ENCODE results near the gene GNE. TPM values are rescaled to one million over a fixed set of nuclear protein-coding genes. Genes with fewer than 3 reads are reported as not detected.

GNE gene
- total and polyA plus RNA-seq, 9 of the 15 experiments (the other 6 are each of a cell fraction or from before 2014, with no cell fraction given) = 5.1 to 18.6 (median 12.0) TPM

DNA sequence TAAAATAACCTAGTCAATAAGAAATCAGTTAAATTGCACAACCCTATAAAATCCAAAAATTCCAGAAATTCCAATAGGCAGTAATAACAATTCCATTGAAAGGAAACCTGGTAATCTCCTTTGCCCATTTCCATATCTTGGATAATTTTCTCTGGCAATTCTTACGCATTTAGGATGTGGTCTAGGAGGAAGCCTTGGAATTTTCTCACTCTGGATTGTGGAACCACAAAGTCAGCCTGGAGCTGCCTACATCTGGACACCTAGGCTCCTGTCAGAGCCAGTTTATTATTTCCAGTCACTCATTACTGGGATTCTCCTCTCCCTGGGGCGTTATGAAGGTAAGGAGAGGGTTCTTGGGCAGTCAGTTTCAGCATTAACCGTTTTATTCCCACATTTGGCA is 40.3 kb upstream of the GNE start:
- in situ Hi-C loops (cut with MboI) (no loop called here), intact Hi-C loops (cut with micrococcal nuclease) (no loop called here)
- Histone ChIP-seq H3K9me1 (ENCODE audit: control insufficient read depth, insufficient read depth, low read length) (no peaks in the 10 kb centered on the region), H3K79me2 (ENCODE audit: control insufficient read depth, insufficient read depth, low read length) (no peaks in the 10 kb centered on the region), H3K4me3 (no peak overlapping the region), H3K9ac (ENCODE audit: insufficient read depth in 1 of 2, low read depth in 2 of 2, low read length in 2 of 2) (no peak overlapping the region), H3K36me3 (ENCODE audit: control insufficient read depth, insufficient read depth, low read length) (no peaks in the 10 kb centered on the region), H4K20me1 (replicated peaks; ENCODE audit: control insufficient read depth, insufficient read depth, low read length) (no peaks in the 10 kb centered on the region), H3K4me1 (replicated peaks in 1 of 2; ENCODE audit: control insufficient read depth in 2 of 2, insufficient read depth in 2 of 2, low read length in 2 of 2) (no peaks in the 10 kb centered on the region; a peak in 1 of 5 replicates), H3K4me2 (ENCODE audit: insufficient read depth, low read length) (no peak overlapping the region), H3K27ac (ENCODE audit: extremely low read depth, low read depth, low read length) (no peak overlapping the region), H3K9me3 (replicated peaks; ENCODE audit: control insufficient read depth, insufficient read depth, low read depth, low read length) (no peaks in the 10 kb centered on the region), H2AFZ (ENCODE audit: low read depth, low read length) (no peak overlapping the region), H3K27me3 (ENCODE audit: control insufficient read depth in 2 of 2, insufficient read depth in 2 of 2, low read length in 2 of 2) (no peaks in the 10 kb centered on the region)
- FAIRE-seq = no peak
- no TSS peak for BruUV-seq (replicated peaks)
- CTCF ChIA-PET (ENCODE audit: low intra/inter-chr PET ratio) = no interaction called here
- POLR2A ChIA-PET = no interaction called here
- ATAC-seq = no peak
- WGBS (ENCODE audit: insufficient coverage, low coverage, missing lambda C conversion rate) = 39% methylated on average over 3 of the region's 3 CpGs
- TF ChIP-seq ZNF785 (CRISPR knock-in tag; IDR thresholded peaks at IDR 0.05) (no peak), ZSCAN32 (CRISPR knock-in tag; IDR thresholded peaks at IDR 0.05) (no peak)
- TF ChIP-seq, protein P1, sequence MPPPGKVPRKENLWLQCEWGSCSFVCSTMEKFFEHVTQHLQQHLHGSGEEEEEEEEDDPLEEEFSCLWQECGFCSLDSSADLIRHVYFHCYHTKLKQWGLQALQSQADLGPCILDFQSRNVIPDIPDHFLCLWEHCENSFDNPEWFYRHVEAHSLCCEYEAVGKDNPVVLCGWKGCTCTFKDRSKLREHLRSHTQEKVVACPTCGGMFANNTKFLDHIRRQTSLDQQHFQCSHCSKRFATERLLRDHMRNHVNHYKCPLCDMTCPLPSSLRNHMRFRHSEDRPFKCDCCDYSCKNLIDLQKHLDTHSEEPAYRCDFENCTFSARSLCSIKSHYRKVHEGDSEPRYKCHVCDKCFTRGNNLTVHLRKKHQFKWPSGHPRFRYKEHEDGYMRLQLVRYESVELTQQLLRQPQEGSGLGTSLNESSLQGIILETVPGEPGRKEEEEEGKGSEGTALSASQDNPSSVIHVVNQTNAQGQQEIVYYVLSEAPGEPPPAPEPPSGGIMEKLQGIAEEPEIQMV (tag; conservative IDR thresholded peaks at IDR 0.05; ENCODE audit: low read depth) = no peak
- DNase-seq (ENCODE audit: extremely low read depth in 1 of 4, low spot score in 3 of 4) = no peak

DNA sequence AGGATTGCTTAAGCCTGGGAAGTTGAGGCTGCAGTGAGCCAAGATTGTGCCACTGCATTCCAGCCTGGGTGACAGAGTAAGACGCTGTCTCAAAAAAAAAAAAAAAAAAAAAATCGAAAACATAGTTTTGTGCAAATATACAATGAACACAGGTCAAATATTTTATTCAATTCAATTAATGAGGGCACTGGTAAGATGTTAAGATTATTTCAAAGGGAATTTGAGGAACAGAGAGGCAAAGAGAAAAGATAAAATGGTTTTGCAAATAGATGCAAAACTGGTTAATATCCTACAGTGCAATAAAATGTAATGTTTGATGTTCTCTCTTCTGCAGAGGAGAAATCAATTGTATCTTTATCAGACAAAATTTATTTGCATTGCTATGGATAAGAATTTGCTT is 39.5 kb upstream of the GNE start:
- no TSS peak for BruUV-seq (replicated peaks)
- Histone ChIP-seq H4K20me1 (replicated peaks; ENCODE audit: control insufficient read depth, insufficient read depth, low read length) (no peaks in the 10 kb centered on the region), H3K9ac (ENCODE audit: insufficient read depth in 1 of 2, low read depth in 2 of 2, low read length in 2 of 2) (no peak overlapping the region), H3K27ac (ENCODE audit: extremely low read depth, low read depth, low read length) (no peak overlapping the region), H2AFZ (ENCODE audit: low read depth, low read length) (no peak overlapping the region), H3K27me3 (ENCODE audit: control insufficient read depth in 2 of 2, insufficient read depth in 2 of 2, low read length in 2 of 2) (no peaks in the 10 kb centered on the region), H3K4me1 (replicated peaks in 1 of 2; ENCODE audit: control insufficient read depth in 2 of 2, insufficient read depth in 2 of 2, low read length in 2 of 2) (no peaks in the 10 kb centered on the region; a peak in 1 of 5 replicates), H3K9me1 (ENCODE audit: control insufficient read depth, insufficient read depth, low read length) (no peaks in the 10 kb centered on the region), H3K4me2 (ENCODE audit: insufficient read depth, low read length) (no peak overlapping the region), H3K79me2 (ENCODE audit: control insufficient read depth, insufficient read depth, low read length) (no peaks in the 10 kb centered on the region), H3K4me3 (no peak overlapping the region), H3K9me3 (replicated peaks; ENCODE audit: control insufficient read depth, insufficient read depth, low read depth, low read length) (no peaks in the 10 kb centered on the region), H3K36me3 (ENCODE audit: control insufficient read depth, insufficient read depth, low read length) (no peaks in the 10 kb centered on the region)
- in situ Hi-C loops (cut with MboI) = no loop called here
- WGBS (ENCODE audit: insufficient coverage, low coverage, missing lambda C conversion rate) = no CpG with 5 or more reads among the region's 2 CpGs
- ChIA-PET CTCF (ENCODE audit: low intra/inter-chr PET ratio) (no interaction called here), POLR2A (no interaction called here)
- DNase-seq (ENCODE audit: extremely low read depth in 1 of 4, low spot score in 3 of 4) = no peak
- no peak for FAIRE-seq
- intact Hi-C loops (cut with micrococcal nuclease) = no loop called here
- no peak for ATAC-seq
- no peak for TF ChIP-seq RHOXF2B (CRISPR knock-in tag; conservative IDR thresholded peaks at IDR 0.05)
- TF ChIP-seq, protein P2, sequence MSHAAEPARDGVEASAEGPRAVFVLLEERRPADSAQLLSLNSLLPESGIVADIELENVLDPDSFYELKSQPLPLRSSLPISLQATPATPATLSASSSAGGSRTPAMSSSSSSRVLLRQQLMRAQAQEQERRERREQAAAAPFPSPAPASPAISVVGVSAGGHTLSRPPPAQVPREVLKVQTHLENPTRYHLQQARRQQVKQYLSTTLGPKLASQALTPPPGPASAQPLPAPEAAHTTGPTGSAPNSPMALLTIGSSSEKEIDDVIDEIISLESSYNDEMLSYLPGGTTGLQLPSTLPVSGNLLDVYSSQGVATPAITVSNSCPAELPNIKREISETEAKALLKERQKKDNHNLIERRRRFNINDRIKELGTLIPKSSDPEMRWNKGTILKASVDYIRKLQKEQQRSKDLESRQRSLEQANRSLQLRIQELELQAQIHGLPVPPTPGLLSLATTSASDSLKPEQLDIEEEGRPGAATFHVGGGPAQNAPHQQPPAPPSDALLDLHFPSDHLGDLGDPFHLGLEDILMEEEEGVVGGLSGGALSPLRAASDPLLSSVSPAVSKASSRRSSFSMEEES (CRISPR knock-in tag; IDR thresholded peaks at IDR 0.05) = no peak
- TF ChIP-seq U2AF2 (optimal IDR thresholded peaks at IDR 0.05; ENCODE audit: low read depth, low read length) = no peak
- no peak for TF ChIP-seq ZNF644 (tag; IDR thresholded peaks at IDR 0.05; ENCODE audit: low read depth)
- no peak for TF ChIP-seq BRF1 (IDR thresholded peaks at IDR 0.05; ENCODE audit: borderline replicate concordance, extremely low read depth, insufficient read length)
- TF ChIP-seq GATAD2B (IDR thresholded peaks at IDR 0.05; ENCODE audit: borderline replicate concordance) = no peak
- TF ChIP-seq, protein P3, sequence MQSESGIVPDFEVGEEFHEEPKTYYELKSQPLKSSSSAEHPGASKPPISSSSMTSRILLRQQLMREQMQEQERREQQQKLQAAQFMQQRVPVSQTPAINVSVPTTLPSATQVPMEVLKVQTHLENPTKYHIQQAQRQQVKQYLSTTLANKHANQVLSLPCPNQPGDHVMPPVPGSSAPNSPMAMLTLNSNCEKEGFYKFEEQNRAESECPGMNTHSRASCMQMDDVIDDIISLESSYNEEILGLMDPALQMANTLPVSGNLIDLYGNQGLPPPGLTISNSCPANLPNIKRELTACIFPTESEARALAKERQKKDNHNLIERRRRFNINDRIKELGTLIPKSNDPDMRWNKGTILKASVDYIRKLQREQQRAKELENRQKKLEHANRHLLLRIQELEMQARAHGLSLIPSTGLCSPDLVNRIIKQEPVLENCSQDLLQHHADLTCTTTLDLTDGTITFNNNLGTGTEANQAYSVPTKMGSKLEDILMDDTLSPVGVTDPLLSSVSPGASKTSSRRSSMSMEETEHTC (IDR thresholded peaks at IDR 0.05) = no peak
- TF ChIP-seq SOX6 (IDR thresholded peaks at IDR 0.05) = no peak
- TF ChIP-seq ZNF133 (CRISPR knock-in tag; IDR thresholded peaks at IDR 0.05) = no peak
- no peak for TF ChIP-seq CBFA2T3 (IDR thresholded peaks at IDR 0.05)
- no peak for TF ChIP-seq ZFP1 (CRISPR knock-in tag; IDR thresholded peaks at IDR 0.05)

Measured in K562 (cell line).